NB4 (cell line): ENCODE results near the gene KNOP1.

Experiments
- POLR2A ChIP-seq: IDR thresholded peaks from 2 replicates; pipeline ENCODE4 v1.6.1; 2011; ENCODE audit warnings: mild to moderate bottlenecking; ENCODE audit not compliant: insufficient read length; ENCODE audit errors: extremely low read depth
- TF ChIP-seq, protein P1 (sequence below): IDR thresholded peaks from one replicate; pipeline ENCODE4 v1.5.1; 2012; ENCODE audit warnings: low read depth, low read length

DNA sequence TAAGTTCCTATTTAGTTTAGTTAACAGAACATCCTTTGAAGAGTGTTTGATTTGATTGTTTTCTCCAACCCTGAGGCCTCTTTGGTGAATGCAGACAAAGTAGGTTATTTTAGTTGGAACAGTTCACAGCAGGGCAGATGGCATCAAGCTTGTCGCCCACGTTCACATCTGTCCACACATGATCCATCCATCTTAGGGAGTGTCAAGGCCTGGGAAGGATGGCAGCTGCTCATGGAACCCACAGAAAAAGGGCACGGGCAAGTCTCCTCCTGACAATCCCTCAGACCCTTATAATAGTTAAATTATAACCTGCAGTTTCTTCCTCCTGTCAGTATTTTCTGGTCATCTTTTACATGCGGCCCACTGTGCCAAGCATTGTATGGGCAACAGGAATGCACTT, 60.2 kb downstream of the KNOP1 start:
- TF ChIP-seq, protein P1, sequence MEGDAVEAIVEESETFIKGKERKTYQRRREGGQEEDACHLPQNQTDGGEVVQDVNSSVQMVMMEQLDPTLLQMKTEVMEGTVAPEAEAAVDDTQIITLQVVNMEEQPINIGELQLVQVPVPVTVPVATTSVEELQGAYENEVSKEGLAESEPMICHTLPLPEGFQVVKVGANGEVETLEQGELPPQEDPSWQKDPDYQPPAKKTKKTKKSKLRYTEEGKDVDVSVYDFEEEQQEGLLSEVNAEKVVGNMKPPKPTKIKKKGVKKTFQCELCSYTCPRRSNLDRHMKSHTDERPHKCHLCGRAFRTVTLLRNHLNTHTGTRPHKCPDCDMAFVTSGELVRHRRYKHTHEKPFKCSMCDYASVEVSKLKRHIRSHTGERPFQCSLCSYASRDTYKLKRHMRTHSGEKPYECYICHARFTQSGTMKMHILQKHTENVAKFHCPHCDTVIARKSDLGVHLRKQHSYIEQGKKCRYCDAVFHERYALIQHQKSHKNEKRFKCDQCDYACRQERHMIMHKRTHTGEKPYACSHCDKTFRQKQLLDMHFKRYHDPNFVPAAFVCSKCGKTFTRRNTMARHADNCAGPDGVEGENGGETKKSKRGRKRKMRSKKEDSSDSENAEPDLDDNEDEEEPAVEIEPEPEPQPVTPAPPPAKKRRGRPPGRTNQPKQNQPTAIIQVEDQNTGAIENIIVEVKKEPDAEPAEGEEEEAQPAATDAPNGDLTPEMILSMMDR = no peak
- no peak for TF ChIP-seq POLR2A
